Stimulated activated CD4-positive, alpha-beta T cell treated with anti-CD3 and anti-CD28 coated beads, Interleukin-4, amount 100 ng/mL, for 48 hours (primary cell): ENCODE results near the gene ADPRHL1.
"Not testable (repeated sequence)": the region's sequence is repeated elsewhere in the genome, so short reads cannot be mapped to it uniquely, and the experiment has no call there.

Experiments
- DNase-seq, 2 donors: peaks; one replicate each; pipeline ENCODE4 v3.0.0-alpha.2; 2020; ENCODE audit warnings: low read depth in 2 of 2

Gene ADPRHL1

GRCh38 chr13:113455384-113455783 is 2.1 kb upstream of the ADPRHL1 start:
- no peak for DNase-seq

GRCh38 chr13:113454936-113455335 is 1.6 kb upstream of the ADPRHL1 start:
- no peak for DNase-seq

- DNase-seq, result no peak
Observed at GRCh38 chr13:113452466-113452865, 822 bp downstream of the ADPRHL1 start.

GRCh38 chr13:113451951-113452421 is 1.3 kb downstream of the ADPRHL1 start:
- DNase-seq, result no peak

- DNase-seq, result not testable (repeated sequence)
Observed at GRCh38 chr13:113450861-113451620, 2.2 kb downstream of the ADPRHL1 start.

GRCh38 chr13:113450348-113450744 is 2.9 kb downstream of the ADPRHL1 start:
- DNase-seq, result not testable (repeated sequence)

GRCh38 chr13:113449693-113450347 is 3.5 kb downstream of the ADPRHL1 start:
- DNase-seq, result no peak

GRCh38 chr13:113448885-113449692 is 4.2 kb downstream of the ADPRHL1 start:
- peak in 1 of 2 donors; percentile 60 for DNase-seq

- DNase-seq, result no peak
Observed at GRCh38 chr13:113448545-113448884, 4.8 kb downstream of the ADPRHL1 start.

GRCh38 chr13:113447596-113447995 is 5.7 kb downstream of the ADPRHL1 start:
- no peak for DNase-seq

GRCh38 chr13:113446488-113446854 is 6.8 kb downstream of the ADPRHL1 start:
- no peak for DNase-seq

- no peak for DNase-seq
Observed at GRCh38 chr13:113445791-113446487, 7.3 kb downstream of the ADPRHL1 start.

GRCh38 chr13:113443991-113444390 is 9.3 kb downstream of the ADPRHL1 start:
- no peak for DNase-seq

GRCh38 chr13:113442985-113443362 is 10.3 kb downstream of the ADPRHL1 start:
- DNase-seq, result no peak

GRCh38 chr13:113442354-113442984 is 10.8 kb downstream of the ADPRHL1 start:
- DNase-seq, result no peak

- no peak for DNase-seq
Observed at GRCh38 chr13:113441661-113442060, 11.6 kb downstream of the ADPRHL1 start.

GRCh38 chr13:113437408-113438010 is 15.8 kb downstream of the ADPRHL1 start:
- DNase-seq, result no peak

- DNase-seq, result not testable (repeated sequence)
Observed at GRCh38 chr13:113436866-113437265, 16.4 kb downstream of the ADPRHL1 start.

GRCh38 chr13:113435907-113436306 is 17.4 kb downstream of the ADPRHL1 start:
- not testable (repeated sequence) for DNase-seq

- no peak for DNase-seq
Observed at GRCh38 chr13:113433391-113433916, 19.8 kb downstream of the ADPRHL1 start.
